MM.1S (cell line): ENCODE results near the gene VCX2.

Experiments used
- EZH2 ChIP-seq: fragments of 300-600 bp; sonication (generic); optimal IDR thresholded peaks from 2 replicates; pipeline ENCODE3; 2017; ENCODE audit warnings: low read depth, mild to moderate bottlenecking, antibody characterized with exemption, low read length, mixed read lengths
- EZH2phosphoT487 ChIP-seq: fragments of 300-600 bp; sonication (generic); IDR thresholded peaks from 2 replicates; pipeline ENCODE4 v1.6.1; 2018; ENCODE audit warnings: antibody characterized with exemption, low read length
- TF ChIP-seq, protein P1 (sequence below): fragments of 300-600 bp; sonication (generic); IDR thresholded peaks from 2 replicates; pipeline ENCODE4 v1.5.1; 2016; ENCODE audit warnings: antibody characterized with exemption, low read length, mixed read lengths

- TF ChIP-seq EZH2phosphoT487 (no peak), EZH2 (no peak)
- TF ChIP-seq, protein P1, sequence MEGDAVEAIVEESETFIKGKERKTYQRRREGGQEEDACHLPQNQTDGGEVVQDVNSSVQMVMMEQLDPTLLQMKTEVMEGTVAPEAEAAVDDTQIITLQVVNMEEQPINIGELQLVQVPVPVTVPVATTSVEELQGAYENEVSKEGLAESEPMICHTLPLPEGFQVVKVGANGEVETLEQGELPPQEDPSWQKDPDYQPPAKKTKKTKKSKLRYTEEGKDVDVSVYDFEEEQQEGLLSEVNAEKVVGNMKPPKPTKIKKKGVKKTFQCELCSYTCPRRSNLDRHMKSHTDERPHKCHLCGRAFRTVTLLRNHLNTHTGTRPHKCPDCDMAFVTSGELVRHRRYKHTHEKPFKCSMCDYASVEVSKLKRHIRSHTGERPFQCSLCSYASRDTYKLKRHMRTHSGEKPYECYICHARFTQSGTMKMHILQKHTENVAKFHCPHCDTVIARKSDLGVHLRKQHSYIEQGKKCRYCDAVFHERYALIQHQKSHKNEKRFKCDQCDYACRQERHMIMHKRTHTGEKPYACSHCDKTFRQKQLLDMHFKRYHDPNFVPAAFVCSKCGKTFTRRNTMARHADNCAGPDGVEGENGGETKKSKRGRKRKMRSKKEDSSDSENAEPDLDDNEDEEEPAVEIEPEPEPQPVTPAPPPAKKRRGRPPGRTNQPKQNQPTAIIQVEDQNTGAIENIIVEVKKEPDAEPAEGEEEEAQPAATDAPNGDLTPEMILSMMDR: no peak
Measured at GRCh38 chrX:8138252-8138651, 32.8 kb downstream of the VCX2 start.
